Adrenal gland (tissue), 12 donors: ENCODE results near the gene SCN1B. TPM values are rescaled to one million over a fixed set of nuclear protein-coding genes. Genes with fewer than 3 reads are reported as not detected.

Source experiments
- DNase-seq, 7 donors: peaks; one replicate each; pipeline ENCODE4 v3.0.0-alpha.2; 2019 to 2020
- H3K27ac ChIP-seq, 5 donors: fragments of 200-600 bp; sonication (generic) in 4 of 5; 1 replicate in 3 of 5; 2 replicates in 2 of 5; pipeline versions ENCODE4 v1.5.1 to v1.8.0; 2016 to 2020; ENCODE audit warnings: mild to moderate bottlenecking in 1 of 5
- H3K27me3 ChIP-seq: fragments of 200-600 bp; 2 replicates; pipeline ENCODE4 v1.8.0; 2021
- H3K36me3 ChIP-seq, 2 donors: fragments of 200-600 bp; replicated peaks in 1 of 2; 1 replicate in 1 of 2; 2 replicates in 1 of 2; pipeline versions ENCODE4 v1.5.1 to v1.8.0; 2018 to 2022
- H3K4me1 ChIP-seq, 2 donors: fragments of 200-600 bp; replicated peaks in 1 of 2; 1 replicate in 1 of 2; 2 replicates in 1 of 2; pipeline versions ENCODE4 v1.5.1 to v1.8.0; 2018 to 2021
- H3K4me3 ChIP-seq, 4 donors: fragments of 200-600 bp; sonication (generic) in 3 of 4; one replicate each; pipeline ENCODE4 v1.5.1; 2016 to 2018
- H3K9me3 ChIP-seq, 3 donors: fragments of 200-600 bp; sonication (generic) in 1 of 3; replicated peaks in 1 of 3; 1 replicate in 2 of 3; 2 replicates in 1 of 3; pipeline versions ENCODE4 v1.5.1 to v1.8.0; 2016 to 2021
- CTCF ChIP-seq, 6 experiments: fragments of 450-650 bp in 4 of 6; fragments of 200-600 bp in 2 of 6; sonication (generic) in 1 of 6; IDR thresholded peaks; 1 replicate in 5 of 6; 2 replicates in 1 of 6; pipeline versions ENCODE4 v1.5.1 to v1.8.0; 2016 to 2021; ENCODE audit warnings: antibody characterized with exemption in 6 of 6, mild to moderate bottlenecking in 2 of 6, moderate library complexity in 1 of 6
- POLR2A ChIP-seq, 2 donors: fragments of 450-650 bp; IDR thresholded peaks; one replicate each; pipeline ENCODE4 v1.6.1; 2017; ENCODE audit warnings: antibody characterized with exemption in 2 of 2, mild to moderate bottlenecking in 2 of 2, moderate library complexity in 1 of 2
- WGBS, 4 donors: extraction: QIAGEN DNeasy Blood & Tissue Kit in 2 of 4; methylation state at CpG; one replicate each; pipeline versions ENCODE4 v1.1.5 to v1.1.7; 2013 to 2017; 5-methylcytosine and 5-hydroxymethylcytosine counted together
- intact Hi-C, 2 donors: fragments of 100-400 bp; cut with DNase I; formaldehyde crosslinking; loops; one replicate each; pipeline versions ENCODE4 v1.14.1 to v1.15.0; 2022 to 2023
- polyA plus RNA-seq, 3 donors: library from polyadenylated mRNA; stranded (reverse); fragments of 200-250 nt in 2 of 3; fragments of 350-450 nt in 1 of 3; fragmentation: Illumina TruSeq in 1 of 3; extraction: RNeasy Lipid Tissue Mini Kit (QIAGEN cat#74804) in 1 of 3; gene quantifications; one replicate each; pipeline ENCODE4 v1.2.3, GENCODE V29; 2013 to 2014
- total RNA-seq, 9 donors: library from RNA; depleted of rRNA in 4 of 9; stranded (reverse); fragments of >200 nt in 4 of 9; fragments of 120-200 nt in 1 of 9; fragmentation: NEBNext Ultra II Directional in 1 of 9; extraction: Animal tissue kit (Norgen Biotek cat#: 25700) in 1 of 9; gene quantifications; one replicate each; pipeline versions ENCODE4 v1.1.0 to v1.2.4, GENCODE V29; 2013 to 2023
- donor health status: healthy with polysubstance abuse.
- donor health status: Bipolar disorder and iron deficiency.
- donor health status: DM: yes; HTN: yes; CAD: no.
- donor health status: DM: no; HTN: no; CAD: no.
- donor health status: DM: no; HTN: no; CAD: no.
- donor health status: DM: yes; HTN: yes; CAD: no.

Gene SCN1B
- total and polyA plus RNA-seq, 12 donors, result 0.83 to 34.5 (median 13.8) TPM

- 73 to 100% (median 84%) methylated on average over 1 to 8 of the region's 8 CpGs for WGBS, 4 donors
- Histone ChIP-seq H3K27ac (no peak overlapping the region), H3K9me3 (no peaks in the 10 kb centered on the region), H3K4me1 (no peaks in the 10 kb centered on the region), H3K36me3 (no peaks in the 10 kb centered on the region), H3K4me3 (no peak overlapping the region), H3K27me3 (peaks cover 3% of the 10 kb centered on the region)
- no peak for DNase-seq
- intact Hi-C loops, result no loop called here
- TF ChIP-seq POLR2A (IDR thresholded peaks at IDR 0.05) (no peak), CTCF (IDR thresholded peaks at IDR 0.05) (no peak)
Observed at GRCh38 chr19:35073941-35074340, 43.7 kb downstream of the SCN1B start.

DNA sequence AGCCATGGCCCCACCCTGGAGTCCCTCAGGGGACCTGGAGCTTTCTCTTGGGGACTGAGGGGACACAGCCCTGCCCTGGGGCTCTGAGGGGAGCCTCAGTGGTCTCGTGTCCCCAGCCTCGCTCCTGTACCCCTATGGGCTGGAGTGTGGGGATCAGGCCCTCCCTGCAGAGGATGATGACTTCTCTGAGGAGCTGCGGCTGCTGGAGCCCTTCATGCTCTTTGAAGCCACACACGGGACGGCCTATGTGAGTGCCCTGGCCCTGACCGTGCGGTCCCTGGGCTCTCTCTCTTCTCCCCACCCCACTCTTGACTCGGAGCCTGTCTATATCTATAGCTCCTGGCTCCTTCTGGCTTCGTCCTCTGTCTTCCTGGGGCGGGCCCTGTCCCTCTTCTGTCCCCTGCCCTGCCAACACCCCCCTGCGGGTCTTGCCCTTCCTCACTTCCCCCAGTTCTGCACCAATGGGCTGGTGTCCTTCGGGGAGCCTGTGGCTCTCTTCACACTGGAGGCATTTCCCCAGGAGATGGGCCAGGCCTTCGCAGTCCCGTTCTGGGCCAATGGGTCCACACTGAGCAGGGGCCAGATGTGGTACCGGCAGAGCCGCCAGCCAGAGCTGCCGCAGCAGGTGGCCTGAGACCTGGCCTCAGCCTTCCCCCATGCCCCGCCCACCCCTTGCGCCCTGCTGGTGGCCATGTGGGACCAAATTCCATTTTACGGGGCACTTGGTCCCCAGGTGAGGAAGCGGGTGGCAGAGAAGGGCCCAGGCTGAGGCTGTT is 44.3 kb downstream of the SCN1B start:
- H3K4me3 ChIP-seq, result no peak overlapping the region
- H3K27me3 ChIP-seq, result peaks cover 3% of the 10 kb centered on the region
- intact Hi-C loops, result no loop called here
- DNase-seq, result no peak
- TF ChIP-seq POLR2A (IDR thresholded peaks at IDR 0.05) (no peak), CTCF (IDR thresholded peaks at IDR 0.05) (no peak)
- 83 to 90% (median 87%) methylated on average over 12 to 21 of the region's 21 CpGs for WGBS, 4 donors
- H3K27ac ChIP-seq, result no peak overlapping the region
- no peaks in the 10 kb centered on the region for H3K9me3 ChIP-seq
- no peaks in the 10 kb centered on the region for H3K36me3 ChIP-seq
- H3K4me1 ChIP-seq, result no peaks in the 10 kb centered on the region

GRCh38 chr19:35075202-35076025 is 45.1 kb downstream of the SCN1B start:
- Histone ChIP-seq H3K27ac (no peak overlapping the region), H3K9me3 (no peaks in the 10 kb centered on the region), H3K4me1 (no peaks in the 10 kb centered on the region), H3K4me3 (no peak overlapping the region), H3K36me3 (no peaks in the 10 kb centered on the region), H3K27me3 (peaks cover 3% of the 10 kb centered on the region)
- TF ChIP-seq CTCF (IDR thresholded peaks at IDR 0.05) (no peak), POLR2A (IDR thresholded peaks at IDR 0.05) (no peak)
- DNase-seq, result no peak
- intact Hi-C loops, result no loop called here
- 83 to 89% (median 87%) methylated on average over 15 to 21 of the region's 21 CpGs for WGBS, 4 donors

GRCh38 chr19:35076026-35076370 is 45.7 kb downstream of the SCN1B start:
- DNase-seq, result no peak
- Histone ChIP-seq H3K9me3 (no peaks in the 10 kb centered on the region), H3K4me3 (no peak overlapping the region), H3K27ac (no peak overlapping the region), H3K4me1 (no peaks in the 10 kb centered on the region), H3K27me3 (peaks cover 3% of the 10 kb centered on the region), H3K36me3 (no peaks in the 10 kb centered on the region)
- 80 to 100% (median 90%) methylated on average over 2 to 6 of the region's 6 CpGs for WGBS, 4 donors
- no peak for TF ChIP-seq POLR2A (IDR thresholded peaks at IDR 0.05)
- no peak for TF ChIP-seq CTCF (IDR thresholded peaks at IDR 0.05)
- intact Hi-C loops, result no loop called here
